HAP-1 (cell line): ENCODE results near the gene SNED1.

ENCODE experiments used
- DNase-seq, 2 experiments: peaks; one replicate each; pipeline ENCODE4 v3.0.0-alpha.2; 2016 to 2020; ENCODE audit warnings: low spot score in 2 of 2
- H3K27me3 ChIP-seq: fragments of 250-450 bp; sonication (Bioruptor Pico); 2 replicates; pipeline ENCODE4 v1.5.1; 2020; ENCODE audit warnings: low read depth, mild to moderate bottlenecking, moderate library complexity
- H3K36me3 ChIP-seq: fragments of 250-450 bp; sonication (Bioruptor Pico); replicated peaks from 2 replicates; pipeline ENCODE4 v1.5.1; 2020; ENCODE audit warnings: mild to moderate bottlenecking
- H3K4me1 ChIP-seq: fragments of 250-450 bp; sonication (Bioruptor Pico); 2 replicates; pipeline ENCODE4 v1.5.1; 2020; ENCODE audit warnings: mild to moderate bottlenecking
- H3K4me3 ChIP-seq: fragments of 250-450 bp; sonication (Bioruptor Pico); 2 replicates; pipeline ENCODE4 v1.5.1; 2020; ENCODE audit warnings: mild to moderate bottlenecking, moderate library complexity
- H3K9me3 ChIP-seq: fragments of 250-450 bp; sonication (Bioruptor Pico); 2 replicates; pipeline ENCODE4 v1.5.1; 2020; ENCODE audit warnings: mild to moderate bottlenecking, moderate library complexity
- in situ Hi-C: fragments of 300-500 bp; cut with MboI; formaldehyde crosslinking; loops from 3 replicates; pipeline ENCODE4 v1.14.3; 2020; ENCODE audit warnings: low sequenced_read_pairs, inconsistent platforms, mixed read lengths

The SNED1 gene

DNA sequence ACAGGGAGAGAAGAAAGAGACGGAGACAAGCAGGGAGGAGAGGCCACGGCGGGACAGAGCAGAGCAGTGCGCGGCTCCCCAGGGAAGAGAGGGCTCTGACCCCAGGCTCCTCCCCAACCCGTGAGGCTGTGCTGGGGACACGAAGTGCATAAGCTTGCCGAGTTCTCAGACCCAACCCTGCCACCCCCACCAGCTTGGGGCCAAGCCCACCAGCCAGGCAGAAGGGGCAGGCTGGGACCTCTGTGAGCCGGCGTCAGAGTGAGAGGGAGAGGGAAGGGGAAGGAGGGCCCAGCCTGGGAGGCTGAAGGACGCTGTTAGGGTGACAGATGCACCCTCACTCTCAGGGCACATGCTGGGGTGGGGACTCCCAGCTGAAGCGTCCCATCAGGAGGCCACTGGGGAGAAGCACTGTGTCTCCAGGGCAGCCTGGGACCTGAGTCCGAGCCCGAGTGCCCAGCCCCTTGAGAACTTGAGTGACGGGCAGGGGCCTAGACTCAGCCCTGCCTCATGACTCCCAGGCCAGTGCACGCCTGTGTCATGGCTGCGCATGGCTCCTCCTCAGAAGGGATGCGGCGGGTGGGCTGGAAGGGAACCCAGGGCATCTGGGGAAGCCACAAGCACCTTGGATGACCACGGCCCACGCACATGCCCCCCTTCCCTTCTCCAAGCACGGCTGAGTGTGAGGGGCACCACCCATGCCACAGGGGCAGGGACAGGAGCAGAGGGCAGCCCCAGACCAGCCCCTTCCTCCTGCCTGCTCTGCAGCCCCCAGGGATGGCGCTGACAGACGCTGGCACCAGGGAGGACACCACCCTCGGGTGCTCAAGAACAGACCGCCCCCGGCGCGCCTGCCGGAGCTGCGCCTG is 72.6 kb downstream of the SNED1 start:
- H3K4me3 ChIP-seq, result no peak overlapping the region
- in situ Hi-C loops, result no loop called here
- no peak for DNase-seq
- H3K9me3 ChIP-seq, result no peaks in the 10 kb centered on the region
- H3K4me1 ChIP-seq, result no peaks in the 10 kb centered on the region
- peaks cover 7% of the 10 kb centered on the region; the same call in 1 of the 2 replicates for H3K27me3 ChIP-seq
- no peaks in the 10 kb centered on the region for H3K36me3 ChIP-seq

DNA sequence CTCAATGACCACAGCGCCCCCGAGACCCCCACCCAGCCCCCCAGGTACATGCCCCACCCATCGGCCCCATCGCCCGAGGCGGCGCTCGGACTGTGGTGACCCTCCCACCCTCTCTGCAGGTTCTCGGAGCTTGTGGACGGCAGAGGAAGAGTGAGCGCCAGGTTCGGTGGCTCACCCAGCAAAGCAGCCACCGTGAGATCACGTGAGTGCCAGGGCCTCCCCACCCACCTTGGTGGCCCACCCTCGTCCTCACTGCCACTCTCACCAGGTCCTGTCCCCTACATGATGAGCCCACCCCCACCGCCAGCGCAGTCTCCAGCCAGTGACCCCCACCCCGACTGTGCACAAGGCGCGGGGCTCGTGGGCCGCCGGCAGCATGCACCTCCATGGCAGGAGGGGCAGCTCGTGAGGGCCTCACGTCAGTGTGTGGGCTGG is 73.3 kb downstream of the SNED1 start:
- no peaks in the 10 kb centered on the region for H3K4me1 ChIP-seq
- peaks cover 7% of the 10 kb centered on the region; the same call in 1 of the 2 replicates for H3K27me3 ChIP-seq
- no peak for DNase-seq
- no peak overlapping the region for H3K4me3 ChIP-seq
- no peaks in the 10 kb centered on the region for H3K36me3 ChIP-seq
- in situ Hi-C loops, result no loop called here
- H3K9me3 ChIP-seq, result no peaks in the 10 kb centered on the region

DNA sequence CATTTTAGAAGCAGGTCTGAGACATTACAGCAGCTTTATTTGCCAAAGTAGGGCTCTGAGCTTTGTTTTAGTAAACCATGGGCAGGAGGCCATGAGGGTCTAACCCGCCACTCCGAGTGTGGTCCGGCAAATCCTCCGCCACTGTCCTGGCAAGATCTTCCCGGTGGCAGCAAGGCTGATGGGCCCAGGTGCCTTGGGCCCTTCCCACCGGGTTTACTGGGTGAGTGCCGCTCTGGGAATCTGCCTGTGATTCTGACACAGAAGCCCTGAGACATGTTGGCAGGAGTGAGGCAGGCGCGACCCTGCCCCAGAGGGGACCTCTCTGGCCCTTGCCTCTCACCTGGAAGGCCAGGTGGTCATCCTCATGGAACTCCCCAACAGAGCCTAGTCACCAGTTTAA is 73.7 kb downstream of the SNED1 start:
- Histone ChIP-seq H3K9me3 (no peaks in the 10 kb centered on the region), H3K4me1 (no peaks in the 10 kb centered on the region), H3K4me3 (no peak overlapping the region), H3K27me3 (peaks cover 7% of the 10 kb centered on the region; the same call in 1 of the 2 replicates), H3K36me3 (no peaks in the 10 kb centered on the region)
- in situ Hi-C loops, result no loop called here
- DNase-seq, result no peak

DNA sequence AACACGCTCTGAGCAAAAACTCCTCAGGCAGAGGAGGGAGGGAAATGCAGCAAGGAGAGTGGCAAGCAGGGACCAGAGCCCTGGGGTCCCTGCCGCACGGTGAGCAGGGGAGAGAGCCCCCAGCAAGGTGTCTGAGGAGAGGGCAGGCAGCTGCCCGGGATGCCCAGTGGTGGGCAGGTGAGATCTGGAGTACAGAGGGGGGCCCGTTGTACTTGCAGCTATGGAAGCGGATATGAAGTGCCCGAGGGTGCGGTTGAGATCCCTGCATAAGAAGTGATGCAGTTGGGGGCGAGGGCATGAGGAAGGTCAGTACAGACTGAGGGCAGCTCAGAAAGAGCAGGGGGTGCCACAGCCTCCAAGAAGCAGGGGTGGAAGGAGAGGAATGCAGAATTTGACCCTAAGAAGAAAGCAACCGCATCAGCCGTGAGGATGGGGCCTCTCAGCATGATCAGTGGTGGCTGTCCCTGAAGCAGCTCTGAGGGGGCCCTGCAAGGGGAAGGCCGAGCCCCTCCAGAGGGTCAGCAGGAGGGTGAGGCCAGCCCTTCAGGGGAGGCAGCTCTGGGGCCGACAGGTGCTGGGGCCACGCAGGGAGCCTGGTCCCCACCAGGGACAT is 74.2 kb downstream of the SNED1 start:
- no peak for DNase-seq

DNA sequence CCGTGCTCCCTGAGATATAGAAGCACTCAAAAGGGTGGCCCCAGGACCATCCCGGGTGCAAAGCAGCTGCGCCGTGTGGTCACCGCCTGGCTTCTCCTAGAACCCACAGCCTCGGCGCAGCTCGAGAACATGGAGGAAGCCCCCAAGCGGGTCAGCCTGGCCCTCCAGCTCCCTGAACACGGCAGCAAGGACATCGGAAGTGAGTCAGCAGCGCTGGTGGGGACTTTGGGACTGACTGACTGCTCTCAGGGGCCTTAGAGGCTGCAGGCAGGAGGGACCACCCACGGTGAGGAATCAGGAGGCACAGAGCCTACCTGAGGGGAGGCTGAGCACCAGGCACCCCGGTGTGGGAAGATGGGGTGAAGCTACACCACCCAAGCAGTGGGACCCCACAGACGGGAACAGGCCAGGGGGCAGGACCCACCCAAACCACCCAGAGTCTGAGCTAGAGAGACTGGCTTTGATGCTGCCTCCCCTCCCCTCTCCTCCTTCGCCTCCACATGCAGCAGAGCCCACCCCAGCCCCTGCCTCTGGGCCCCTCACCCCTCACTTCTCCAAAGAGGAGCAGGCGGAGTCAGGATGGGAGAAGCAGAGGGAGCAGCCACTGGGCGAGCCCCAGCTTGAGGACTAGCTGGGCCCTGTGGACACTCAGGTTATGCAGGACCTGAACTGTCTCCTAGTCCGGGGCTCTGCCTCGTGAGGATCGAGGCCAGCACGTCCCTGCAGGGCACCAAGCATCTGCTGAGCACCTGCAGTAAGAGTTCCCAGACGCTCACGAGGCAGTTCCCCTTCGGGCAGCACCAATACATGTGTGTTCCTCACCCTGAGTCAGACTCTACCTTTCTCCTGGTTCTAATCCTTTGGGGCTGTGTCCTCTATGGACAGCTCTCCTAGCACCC is 75.0 kb downstream of the SNED1 start:
- no peak for DNase-seq
- Histone ChIP-seq H3K27me3 (peaks cover 4% of the 10 kb centered on the region; the same call in 1 of the 2 replicates), H3K4me3 (no peak overlapping the region), H3K36me3 (no peaks in the 10 kb centered on the region), H3K9me3 (no peaks in the 10 kb centered on the region), H3K4me1 (no peaks in the 10 kb centered on the region)
- in situ Hi-C loops, result no loop called here

More for the DNA sequence above, 74.2 kb downstream of the SNED1 start:
- Histone ChIP-seq H3K36me3 (no peaks in the 10 kb centered on the region), H3K9me3 (no peaks in the 10 kb centered on the region), H3K27me3 (peaks cover 7% of the 10 kb centered on the region; the same call in 1 of the 2 replicates), H3K4me3 (no peak overlapping the region), H3K4me1 (no peaks in the 10 kb centered on the region)
- in situ Hi-C loops, result no loop called here

DNA sequence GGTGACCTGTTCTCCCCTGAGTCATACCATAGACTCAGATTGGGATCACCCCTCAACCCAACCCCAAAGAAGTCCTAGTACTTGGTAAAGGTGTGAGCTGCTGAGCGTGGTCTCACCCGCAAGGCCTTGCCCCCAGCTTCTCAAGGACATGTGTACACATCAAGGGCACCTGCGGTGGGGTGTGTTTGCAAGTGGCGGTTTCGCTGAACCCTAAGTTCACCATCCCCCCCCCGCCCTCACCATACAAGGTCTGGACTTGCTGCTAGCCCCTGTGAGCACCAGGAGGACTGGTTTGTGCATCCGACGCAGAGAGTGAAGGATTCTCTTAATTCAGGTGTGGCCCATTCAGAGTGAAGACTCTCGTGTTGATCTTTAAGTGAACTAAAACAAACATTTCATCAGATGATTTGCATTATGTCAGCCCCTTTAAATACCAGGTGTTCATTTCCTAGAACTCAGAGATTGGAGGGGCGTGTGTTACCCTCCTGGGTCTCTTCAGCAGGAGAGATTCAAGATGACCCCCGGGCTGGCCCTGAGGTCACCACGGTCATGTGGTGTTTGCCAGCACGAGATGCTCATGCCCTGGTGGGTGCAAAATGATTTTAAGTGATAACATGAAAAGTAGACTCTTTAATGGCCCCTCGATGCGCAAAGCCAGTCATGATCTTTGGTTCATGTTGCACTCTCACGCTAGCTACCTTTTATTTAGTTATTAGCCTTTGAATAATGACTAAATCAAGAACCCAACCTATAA is 75.8 kb downstream of the SNED1 start:
- no peak for DNase-seq
- H3K9me3 ChIP-seq, result no peaks in the 10 kb centered on the region
- in situ Hi-C loops, result no loop called here
- H3K4me1 ChIP-seq, result no peaks in the 10 kb centered on the region
- H3K27me3 ChIP-seq, result no peaks in the 10 kb centered on the region; the same call in 1 of the 2 replicates
- no peaks in the 10 kb centered on the region for H3K36me3 ChIP-seq
- H3K4me3 ChIP-seq, result no peak overlapping the region

DNA sequence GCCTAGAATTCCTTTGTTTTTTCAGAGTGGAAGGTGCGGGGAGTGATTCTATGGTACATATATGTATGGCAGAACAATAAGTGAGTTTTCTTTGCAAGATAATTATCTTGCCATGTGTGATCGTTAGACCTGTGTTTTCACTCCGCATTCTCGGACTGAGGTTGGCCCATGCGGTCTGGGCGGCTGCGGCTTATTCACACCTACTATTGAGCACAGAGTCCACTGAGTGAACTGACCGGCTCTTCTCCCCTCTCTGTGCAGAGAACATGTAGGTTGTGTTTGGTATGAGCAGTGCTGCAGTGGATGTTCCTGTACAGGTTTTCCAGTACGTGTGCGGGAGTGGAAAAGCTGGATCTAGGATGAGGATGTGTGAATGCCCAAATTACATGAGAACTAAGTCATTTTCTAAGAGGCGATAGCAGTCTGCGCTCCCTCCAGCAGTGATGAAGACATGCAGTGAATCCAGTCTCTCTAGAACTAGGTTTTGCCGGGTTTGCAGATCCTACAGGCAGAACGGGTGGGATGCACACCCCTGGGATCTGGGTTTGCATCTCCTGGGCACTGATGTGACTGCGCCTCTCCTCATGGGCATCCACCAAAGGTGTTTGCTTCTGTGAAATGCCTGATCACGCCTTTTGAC is 76.6 kb downstream of the SNED1 start:
- in situ Hi-C loops, result no loop called here

DNA sequence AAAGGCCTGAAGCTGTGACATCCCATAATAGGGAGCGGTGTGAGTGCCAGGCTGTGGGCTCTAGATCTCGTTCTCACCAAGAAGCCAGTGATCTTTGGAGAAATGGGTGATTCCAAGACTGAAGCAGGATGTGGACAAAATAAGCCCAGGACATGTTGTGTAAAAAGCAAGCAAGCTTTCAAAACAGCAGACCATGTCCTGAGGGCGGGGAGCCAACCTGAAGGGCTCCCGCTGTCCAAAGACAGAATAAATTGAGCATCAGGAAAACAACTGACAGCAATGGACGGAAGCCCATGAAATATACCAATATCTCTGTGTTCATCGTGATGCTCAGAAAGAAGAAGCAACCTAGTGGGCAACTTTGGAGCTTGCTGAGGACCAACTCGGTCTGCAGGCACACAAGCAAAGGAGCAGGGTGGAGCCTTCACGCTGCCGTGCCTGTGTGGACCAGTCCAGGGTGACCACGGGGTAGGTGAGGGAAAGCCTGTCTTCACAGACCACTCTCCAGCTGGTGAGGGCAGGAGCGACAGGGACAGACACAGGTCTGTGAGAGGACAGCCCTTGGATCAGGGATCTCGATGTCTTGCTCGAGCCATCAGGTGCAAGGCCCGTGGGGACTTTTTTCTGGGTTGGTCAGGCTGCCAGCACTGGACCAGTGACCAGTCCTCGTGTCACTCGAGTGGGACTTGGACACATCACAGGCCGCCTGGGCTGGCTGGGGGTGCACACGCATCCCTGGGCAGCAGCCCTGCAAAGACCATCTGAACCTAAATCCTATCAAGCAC is 82.2 kb downstream of the SNED1 start:
- Histone ChIP-seq H3K36me3 (no peaks in the 10 kb centered on the region), H3K27me3 (no peaks in the 10 kb centered on the region), H3K9me3 (no peaks in the 10 kb centered on the region), H3K4me1 (no peaks in the 10 kb centered on the region), H3K4me3 (no peak overlapping the region)
- in situ Hi-C loops, result no loop called here
- DNase-seq, result no peak

More for the DNA sequence above, 76.6 kb downstream of the SNED1 start:
- Histone ChIP-seq H3K27me3 (no peaks in the 10 kb centered on the region; the same call in 1 of the 2 replicates), H3K4me3 (no peak overlapping the region), H3K9me3 (no peaks in the 10 kb centered on the region), H3K4me1 (no peaks in the 10 kb centered on the region), H3K36me3 (no peaks in the 10 kb centered on the region)
- DNase-seq, result no peak

DNA sequence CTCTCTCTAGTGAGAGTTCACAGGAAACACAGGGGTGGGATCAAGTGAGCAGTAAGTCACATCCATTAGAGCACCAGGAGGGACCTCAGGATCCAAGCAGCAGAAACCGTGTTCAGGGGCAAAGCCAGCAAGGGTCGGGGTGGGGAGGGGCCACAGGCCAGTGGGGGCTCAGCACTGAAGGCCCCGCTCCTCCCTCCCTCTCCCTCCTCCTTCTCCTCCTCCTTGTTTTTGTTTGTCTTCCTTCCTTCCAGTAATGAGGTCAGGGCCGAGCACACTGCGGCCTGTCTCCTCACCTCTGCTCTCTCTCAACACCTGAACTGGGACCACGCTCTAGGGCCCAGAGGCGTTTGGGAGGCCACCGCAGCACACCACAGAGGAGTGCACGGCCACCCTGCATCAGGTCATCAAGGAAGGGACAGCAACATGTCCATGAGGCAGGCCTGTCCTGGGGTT is 82.8 kb downstream of the SNED1 start:
- no peaks in the 10 kb centered on the region for H3K27me3 ChIP-seq

DNA sequence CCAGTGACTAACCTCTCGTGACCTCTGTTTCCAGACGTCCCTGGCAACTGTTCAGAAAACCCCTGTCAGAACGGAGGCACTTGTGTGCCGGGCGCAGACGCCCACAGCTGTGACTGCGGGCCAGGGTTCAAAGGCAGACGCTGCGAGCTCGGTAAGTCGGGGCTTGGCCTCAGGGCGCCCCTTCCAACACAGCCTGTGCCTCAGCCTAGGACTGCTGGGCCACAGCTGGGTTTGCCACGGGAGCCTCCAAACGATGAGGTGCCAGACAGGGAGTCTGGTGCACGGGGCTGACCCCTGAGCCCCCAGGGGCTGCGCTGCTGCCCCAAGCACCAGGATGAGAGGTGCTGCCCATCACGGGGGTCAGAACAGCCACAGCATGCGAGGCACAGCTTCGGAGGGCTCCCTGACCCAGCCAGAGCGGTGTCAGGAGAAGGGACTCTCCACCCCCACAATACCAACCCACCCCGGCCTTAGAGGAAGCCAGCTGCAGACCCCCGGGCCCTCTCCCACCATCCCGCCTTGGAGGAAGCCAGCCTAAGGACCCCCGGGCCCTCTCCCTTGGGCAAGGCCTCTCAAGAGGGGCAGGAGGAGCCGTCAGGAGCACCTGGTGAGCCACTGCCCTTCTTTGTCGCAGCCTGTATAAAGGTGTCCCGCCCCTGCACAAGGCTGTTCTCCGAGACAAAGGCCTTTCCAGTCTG is 83.4 kb downstream of the SNED1 start:
- Histone ChIP-seq H3K4me1 (no peaks in the 10 kb centered on the region), H3K4me3 (no peak overlapping the region), H3K27me3 (no peaks in the 10 kb centered on the region), H3K36me3 (peaks cover 6% of the 10 kb centered on the region), H3K9me3 (no peaks in the 10 kb centered on the region)
- in situ Hi-C loops, result no loop called here
- no peak for DNase-seq

More for the DNA sequence above, 82.8 kb downstream of the SNED1 start:
- H3K9me3 ChIP-seq, result no peaks in the 10 kb centered on the region
- in situ Hi-C loops, result no loop called here
- no peaks in the 10 kb centered on the region for H3K4me1 ChIP-seq
- H3K4me3 ChIP-seq, result no peak overlapping the region
- H3K36me3 ChIP-seq, result 0 out of 2 replicates have a peak, but pooled peaks cover under 1% of the 10 kb centered on the region
- DNase-seq, result no peak

DNA sequence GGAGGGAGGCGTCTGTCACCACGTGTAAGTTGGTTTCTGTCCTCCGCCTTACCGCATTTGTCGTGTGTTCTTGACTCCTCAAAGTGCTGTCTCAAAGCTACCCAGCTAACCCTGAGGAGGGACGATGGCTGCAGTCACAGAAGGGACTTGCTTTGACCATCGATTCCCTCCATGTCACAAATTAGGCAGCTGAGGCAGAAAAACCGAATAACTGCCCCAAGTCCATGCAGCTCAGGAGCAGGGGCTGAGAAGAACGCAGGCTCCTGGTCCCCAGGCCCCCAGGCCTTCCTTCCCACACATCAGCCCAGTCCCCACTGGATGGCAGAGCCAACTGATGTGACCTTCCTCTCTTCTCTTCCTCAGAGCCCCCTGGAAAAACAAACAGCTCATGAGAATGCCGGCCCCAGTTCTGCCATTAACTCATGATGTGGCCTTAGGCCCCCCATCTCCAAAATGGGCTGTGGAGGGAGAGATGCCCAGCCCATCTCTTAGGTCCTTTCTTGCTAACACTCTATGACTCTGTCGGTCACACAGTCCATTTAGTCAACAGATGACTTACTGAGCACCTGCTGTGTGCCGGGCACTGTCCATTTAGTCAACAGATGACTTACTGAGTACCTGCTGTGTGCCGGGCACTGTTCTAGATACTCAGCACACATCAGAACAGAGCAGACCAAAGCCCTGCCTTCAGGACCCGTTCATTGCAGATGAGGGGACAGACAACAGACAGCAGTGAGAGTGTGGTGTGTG is 84.1 kb downstream of the SNED1 start:
- Histone ChIP-seq H3K9me3 (no peaks in the 10 kb centered on the region), H3K4me3 (no peak overlapping the region), H3K4me1 (no peaks in the 10 kb centered on the region), H3K27me3 (no peaks in the 10 kb centered on the region), H3K36me3 (peaks cover 10% of the 10 kb centered on the region)
- DNase-seq, result no peak
- in situ Hi-C loops, result no loop called here
